HL-60 (cell line): ENCODE data around the gene COX7A2.

Experiments
- GABPA ChIP-seq: IDR thresholded peaks from 2 replicates; pipeline ENCODE4 v1.6.1; 2012; ENCODE audit warnings: low read depth
- POLR2AphosphoS5 ChIP-seq: IDR thresholded peaks from 2 replicates; pipeline ENCODE4 v1.6.1; 2012; ENCODE audit warnings: low read depth
- SPI1 ChIP-seq: IDR thresholded peaks from 2 replicates; pipeline ENCODE4 v1.6.1; 2012; ENCODE audit warnings: low read depth, mild to moderate bottlenecking, borderline replicate concordance
- TF ChIP-seq, protein P1 (sequence below): IDR thresholded peaks from one replicate; pipeline ENCODE4 v1.5.1; 2011; ENCODE audit warnings: low read length, control low read depth, inconsistent platforms; ENCODE audit not compliant: insufficient read depth
- TF ChIP-seq, protein P2 (sequence below): IDR thresholded peaks from 2 replicates; pipeline ENCODE4 v1.6.1; 2012; ENCODE audit warnings: low read depth; ENCODE audit not compliant: insufficient replicate concordance

DNA sequence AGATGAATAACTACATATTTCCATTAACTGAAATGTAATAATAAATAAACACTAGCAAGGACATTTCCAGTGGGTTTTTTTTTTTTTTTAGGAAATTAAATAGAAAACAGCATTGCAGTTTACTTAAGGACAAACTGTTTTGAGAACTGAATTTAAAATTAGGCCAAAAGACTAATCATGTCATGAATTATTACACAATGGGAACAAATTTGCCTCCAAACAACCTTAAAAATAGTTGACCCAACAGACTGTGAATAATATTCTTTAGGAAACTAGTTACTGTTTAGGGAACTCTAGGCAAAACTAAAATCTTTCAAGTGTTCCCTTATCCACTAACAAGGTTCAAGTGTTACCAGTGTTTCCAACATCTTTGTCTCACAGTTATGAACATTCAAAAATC lies 21.3 kb downstream of the COX7A2 start:
- TF ChIP-seq, protein P1, sequence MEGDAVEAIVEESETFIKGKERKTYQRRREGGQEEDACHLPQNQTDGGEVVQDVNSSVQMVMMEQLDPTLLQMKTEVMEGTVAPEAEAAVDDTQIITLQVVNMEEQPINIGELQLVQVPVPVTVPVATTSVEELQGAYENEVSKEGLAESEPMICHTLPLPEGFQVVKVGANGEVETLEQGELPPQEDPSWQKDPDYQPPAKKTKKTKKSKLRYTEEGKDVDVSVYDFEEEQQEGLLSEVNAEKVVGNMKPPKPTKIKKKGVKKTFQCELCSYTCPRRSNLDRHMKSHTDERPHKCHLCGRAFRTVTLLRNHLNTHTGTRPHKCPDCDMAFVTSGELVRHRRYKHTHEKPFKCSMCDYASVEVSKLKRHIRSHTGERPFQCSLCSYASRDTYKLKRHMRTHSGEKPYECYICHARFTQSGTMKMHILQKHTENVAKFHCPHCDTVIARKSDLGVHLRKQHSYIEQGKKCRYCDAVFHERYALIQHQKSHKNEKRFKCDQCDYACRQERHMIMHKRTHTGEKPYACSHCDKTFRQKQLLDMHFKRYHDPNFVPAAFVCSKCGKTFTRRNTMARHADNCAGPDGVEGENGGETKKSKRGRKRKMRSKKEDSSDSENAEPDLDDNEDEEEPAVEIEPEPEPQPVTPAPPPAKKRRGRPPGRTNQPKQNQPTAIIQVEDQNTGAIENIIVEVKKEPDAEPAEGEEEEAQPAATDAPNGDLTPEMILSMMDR: no peak
- TF ChIP-seq POLR2AphosphoS5 (no peak), GABPA (no peak), SPI1 (no peak)
- TF ChIP-seq, protein P2, sequence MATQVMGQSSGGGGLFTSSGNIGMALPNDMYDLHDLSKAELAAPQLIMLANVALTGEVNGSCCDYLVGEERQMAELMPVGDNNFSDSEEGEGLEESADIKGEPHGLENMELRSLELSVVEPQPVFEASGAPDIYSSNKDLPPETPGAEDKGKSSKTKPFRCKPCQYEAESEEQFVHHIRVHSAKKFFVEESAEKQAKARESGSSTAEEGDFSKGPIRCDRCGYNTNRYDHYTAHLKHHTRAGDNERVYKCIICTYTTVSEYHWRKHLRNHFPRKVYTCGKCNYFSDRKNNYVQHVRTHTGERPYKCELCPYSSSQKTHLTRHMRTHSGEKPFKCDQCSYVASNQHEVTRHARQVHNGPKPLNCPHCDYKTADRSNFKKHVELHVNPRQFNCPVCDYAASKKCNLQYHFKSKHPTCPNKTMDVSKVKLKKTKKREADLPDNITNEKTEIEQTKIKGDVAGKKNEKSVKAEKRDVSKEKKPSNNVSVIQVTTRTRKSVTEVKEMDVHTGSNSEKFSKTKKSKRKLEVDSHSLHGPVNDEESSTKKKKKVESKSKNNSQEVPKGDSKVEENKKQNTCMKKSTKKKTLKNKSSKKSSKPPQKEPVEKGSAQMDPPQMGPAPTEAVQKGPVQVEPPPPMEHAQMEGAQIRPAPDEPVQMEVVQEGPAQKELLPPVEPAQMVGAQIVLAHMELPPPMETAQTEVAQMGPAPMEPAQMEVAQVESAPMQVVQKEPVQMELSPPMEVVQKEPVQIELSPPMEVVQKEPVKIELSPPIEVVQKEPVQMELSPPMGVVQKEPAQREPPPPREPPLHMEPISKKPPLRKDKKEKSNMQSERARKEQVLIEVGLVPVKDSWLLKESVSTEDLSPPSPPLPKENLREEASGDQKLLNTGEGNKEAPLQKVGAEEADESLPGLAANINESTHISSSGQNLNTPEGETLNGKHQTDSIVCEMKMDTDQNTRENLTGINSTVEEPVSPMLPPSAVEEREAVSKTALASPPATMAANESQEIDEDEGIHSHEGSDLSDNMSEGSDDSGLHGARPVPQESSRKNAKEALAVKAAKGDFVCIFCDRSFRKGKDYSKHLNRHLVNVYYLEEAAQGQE: no peak
